Loucy (cell line): ENCODE results near the gene YIF1B.

ENCODE experiments used
- EZH2phosphoT487 ChIP-seq: fragments of 200-600 bp; IDR thresholded peaks from 2 replicates; pipeline ENCODE4 v1.6.1; 2018; ENCODE audit warnings: antibody characterized with exemption, mild to moderate bottlenecking, moderate library complexity, borderline replicate concordance
- TF ChIP-seq, protein P1 (sequence below): fragments of 200-600 bp; sonication (generic); conservative IDR thresholded peaks from 2 replicates; pipeline ENCODE4 v1.5.1; 2014; ENCODE audit warnings: mild to moderate bottlenecking, antibody characterized with exemption, low read length

DNA sequence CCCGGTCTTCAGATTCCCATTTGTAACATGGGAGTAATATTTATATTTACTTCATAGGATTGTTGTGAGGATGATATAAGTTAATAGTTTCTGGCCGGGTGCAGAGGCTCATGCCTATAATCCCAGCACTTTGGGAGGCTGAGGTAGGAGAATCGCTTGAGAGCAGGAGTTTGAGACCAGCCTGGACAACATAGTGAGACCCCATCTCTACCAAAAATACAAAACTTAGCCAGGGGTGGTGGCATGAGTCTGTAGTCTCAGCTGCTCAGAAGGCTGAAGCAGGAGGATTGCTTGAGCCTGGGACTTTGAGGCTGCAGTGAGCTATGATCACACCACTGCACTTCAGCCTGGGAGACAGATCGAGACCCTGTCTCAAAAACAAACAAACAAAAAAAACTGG, 31.1 kb upstream of the YIF1B start:
- TF ChIP-seq, protein P1, sequence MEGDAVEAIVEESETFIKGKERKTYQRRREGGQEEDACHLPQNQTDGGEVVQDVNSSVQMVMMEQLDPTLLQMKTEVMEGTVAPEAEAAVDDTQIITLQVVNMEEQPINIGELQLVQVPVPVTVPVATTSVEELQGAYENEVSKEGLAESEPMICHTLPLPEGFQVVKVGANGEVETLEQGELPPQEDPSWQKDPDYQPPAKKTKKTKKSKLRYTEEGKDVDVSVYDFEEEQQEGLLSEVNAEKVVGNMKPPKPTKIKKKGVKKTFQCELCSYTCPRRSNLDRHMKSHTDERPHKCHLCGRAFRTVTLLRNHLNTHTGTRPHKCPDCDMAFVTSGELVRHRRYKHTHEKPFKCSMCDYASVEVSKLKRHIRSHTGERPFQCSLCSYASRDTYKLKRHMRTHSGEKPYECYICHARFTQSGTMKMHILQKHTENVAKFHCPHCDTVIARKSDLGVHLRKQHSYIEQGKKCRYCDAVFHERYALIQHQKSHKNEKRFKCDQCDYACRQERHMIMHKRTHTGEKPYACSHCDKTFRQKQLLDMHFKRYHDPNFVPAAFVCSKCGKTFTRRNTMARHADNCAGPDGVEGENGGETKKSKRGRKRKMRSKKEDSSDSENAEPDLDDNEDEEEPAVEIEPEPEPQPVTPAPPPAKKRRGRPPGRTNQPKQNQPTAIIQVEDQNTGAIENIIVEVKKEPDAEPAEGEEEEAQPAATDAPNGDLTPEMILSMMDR, result no peak
- no peak for TF ChIP-seq EZH2phosphoT487
